Bronchial epithelial cell (primary cell): ENCODE data around the gene FBXO31. TPM values are rescaled to one million over a fixed set of nuclear protein-coding genes. Genes with fewer than 3 reads are reported as not detected.

Experiments used
- DNase-seq: peaks from one replicate; pipeline ENCODE4 v3.0.0-alpha.2; 2010; ENCODE audit warnings: low read depth
- FAIRE-seq: peaks from 2 replicates; lab custom pipeline; 2011; peaks lifted over from hg19 to GRCh38; lab: Jason Lieb, UNC
- H3K27me3 ChIP-seq: 2 replicates; pipeline ENCODE4 v1.5.1; 2011; ENCODE audit warnings: low read length; ENCODE audit not compliant: control insufficient read depth, insufficient read depth
- H3K36me3 ChIP-seq: 2 replicates; pipeline ENCODE4 v1.5.1; 2011; ENCODE audit warnings: low read length; ENCODE audit not compliant: control insufficient read depth, insufficient read depth
- H3K4me3 ChIP-seq: 2 replicates; pipeline ENCODE4 v1.5.1; 2011; ENCODE audit warnings: mild to moderate bottlenecking, low read depth, low read length, control low read depth
- CTCF ChIP-seq: IDR thresholded peaks from 2 replicates; pipeline ENCODE4 v1.5.1; 2011; ENCODE audit warnings: mild to moderate bottlenecking, moderate library complexity, low read length, control low read depth, inconsistent platforms; ENCODE audit not compliant: insufficient read depth, severe bottlenecking
- total RNA-seq: library from RNA; depleted of rRNA; stranded (reverse); fragments of >200 nt; gene quantifications from 2 replicates; pipeline ENCODE4 v1.2.1, GENCODE V29; 2014

Gene FBXO31
- total RNA-seq, 1 donor from 2014 or later: 24.7 TPM

- no peak for FAIRE-seq
These were observed 49.8 kb downstream of the FBXO31 start for GRCh38 chr16:87333581-87334331.

GRCh38 chr16:87333101-87333500 is 50.5 kb downstream of the FBXO31 start:
- DNase-seq (no peak), FAIRE-seq (no peak)
- Histone ChIP-seq H3K4me3 (no peak overlapping the region), H3K36me3 (peaks cover 35% of the 10 kb centered on the region), H3K27me3 (no peaks in the 10 kb centered on the region)
- TF ChIP-seq CTCF: no peak

More at GRCh38 chr16:87333581-87334331, 49.8 kb downstream of the FBXO31 start:
- Histone ChIP-seq H3K27me3 (no peaks in the 10 kb centered on the region), H3K4me3 (no peak overlapping the region), H3K36me3 (peaks cover 36% of the 10 kb centered on the region)
- no peak for DNase-seq
- no peak for TF ChIP-seq CTCF

- no peaks in the 10 kb centered on the region for H3K27me3 ChIP-seq
- peaks cover 38% of the 10 kb centered on the region for H3K36me3 ChIP-seq
- H3K4me3 ChIP-seq: no peak overlapping the region
- FAIRE-seq (no peak), DNase-seq (no peak)
- TF ChIP-seq CTCF: no peak
These were observed 51.4 kb downstream of the FBXO31 start for GRCh38 chr16:87332150-87332549.

- DNase-seq: no peak
- peaks cover 35% of the 10 kb centered on the region for H3K36me3 ChIP-seq
These were observed 52.3 kb downstream of the FBXO31 start for GRCh38 chr16:87331241-87331801.

GRCh38 chr16:87330646-87331045 is 52.9 kb downstream of the FBXO31 start:
- peaks cover 31% of the 10 kb centered on the region for H3K36me3 ChIP-seq
- H3K4me3 ChIP-seq: no peak overlapping the region
- no peak for FAIRE-seq
- no peak for TF ChIP-seq CTCF
- no peak for DNase-seq
- H3K27me3 ChIP-seq: no peaks in the 10 kb centered on the region

More at GRCh38 chr16:87331241-87331801, 52.3 kb downstream of the FBXO31 start:
- no peak for FAIRE-seq
- TF ChIP-seq CTCF: no peak
- no peak overlapping the region for H3K4me3 ChIP-seq
- no peaks in the 10 kb centered on the region for H3K27me3 ChIP-seq

GRCh38 chr16:87330257-87330624 is 53.3 kb downstream of the FBXO31 start:
- H3K4me3 ChIP-seq: no peak overlapping the region

More at GRCh38 chr16:87330257-87330624, 53.3 kb downstream of the FBXO31 start:
- H3K27me3 ChIP-seq: no peaks in the 10 kb centered on the region
- FAIRE-seq (no peak), DNase-seq (no peak)
- peaks cover 28% of the 10 kb centered on the region for H3K36me3 ChIP-seq
- no peak for TF ChIP-seq CTCF
